ENCODE data around the gene PABPN1L. TPM values are rescaled to one million over a fixed set of nuclear protein-coding genes. Genes with fewer than 3 reads are reported as not detected.

The PABPN1L gene
- total and polyA plus RNA-seq, 7 donors, result not detected

DNA sequence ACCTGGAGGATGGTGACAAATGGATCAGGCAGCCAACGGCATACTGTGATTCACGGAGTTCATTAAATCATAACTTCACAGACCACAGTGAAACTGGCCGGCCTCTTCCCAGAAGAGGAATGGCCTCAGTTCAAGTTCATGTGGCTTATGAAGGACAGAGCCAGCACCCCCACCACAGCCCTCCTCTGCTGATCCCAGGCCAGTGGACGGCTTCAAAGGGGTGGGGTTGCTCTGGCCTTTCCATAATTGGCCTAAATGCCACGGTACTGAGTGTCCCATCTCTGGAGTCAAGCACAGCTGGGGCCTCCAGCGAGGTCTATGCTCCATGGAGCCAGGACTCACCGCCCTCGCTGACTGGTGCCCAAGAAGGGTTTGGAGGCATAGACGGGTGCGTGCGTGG lies 31.1 kb downstream of the PABPN1L start:
- H3K9me3 ChIP-seq, result no peaks in the 10 kb centered on the region
- H3K4me1 ChIP-seq, result no peaks in the 10 kb centered on the region
- ATAC-seq (peak in 1 of 4 donors; percentile 9), DNase-seq (no peak)
- 65 to 70% (median 66%) methylated on average over 11 of the region's 11 CpGs for WGBS, 3 donors
- intact Hi-C loops (cut with DNase I), result no loop called here
- H3K36me3 ChIP-seq (ENCODE audit: insufficient read depth in 1 of 2, low read depth in 1 of 2), result peaks cover 0 to 19% of the 10 kb centered on the region in 2 donors
- no peak overlapping the region for H3K4me3 ChIP-seq
- no peak overlapping the region for H3K27ac ChIP-seq
- TF ChIP-seq, protein P1, sequence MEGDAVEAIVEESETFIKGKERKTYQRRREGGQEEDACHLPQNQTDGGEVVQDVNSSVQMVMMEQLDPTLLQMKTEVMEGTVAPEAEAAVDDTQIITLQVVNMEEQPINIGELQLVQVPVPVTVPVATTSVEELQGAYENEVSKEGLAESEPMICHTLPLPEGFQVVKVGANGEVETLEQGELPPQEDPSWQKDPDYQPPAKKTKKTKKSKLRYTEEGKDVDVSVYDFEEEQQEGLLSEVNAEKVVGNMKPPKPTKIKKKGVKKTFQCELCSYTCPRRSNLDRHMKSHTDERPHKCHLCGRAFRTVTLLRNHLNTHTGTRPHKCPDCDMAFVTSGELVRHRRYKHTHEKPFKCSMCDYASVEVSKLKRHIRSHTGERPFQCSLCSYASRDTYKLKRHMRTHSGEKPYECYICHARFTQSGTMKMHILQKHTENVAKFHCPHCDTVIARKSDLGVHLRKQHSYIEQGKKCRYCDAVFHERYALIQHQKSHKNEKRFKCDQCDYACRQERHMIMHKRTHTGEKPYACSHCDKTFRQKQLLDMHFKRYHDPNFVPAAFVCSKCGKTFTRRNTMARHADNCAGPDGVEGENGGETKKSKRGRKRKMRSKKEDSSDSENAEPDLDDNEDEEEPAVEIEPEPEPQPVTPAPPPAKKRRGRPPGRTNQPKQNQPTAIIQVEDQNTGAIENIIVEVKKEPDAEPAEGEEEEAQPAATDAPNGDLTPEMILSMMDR (IDR thresholded peaks at IDR 0.05), result no peak
- no peaks in the 10 kb centered on the region for H3K27me3 ChIP-seq (ENCODE audit: insufficient read depth in 3 of 3, low read length in 2 of 3)

DNA sequence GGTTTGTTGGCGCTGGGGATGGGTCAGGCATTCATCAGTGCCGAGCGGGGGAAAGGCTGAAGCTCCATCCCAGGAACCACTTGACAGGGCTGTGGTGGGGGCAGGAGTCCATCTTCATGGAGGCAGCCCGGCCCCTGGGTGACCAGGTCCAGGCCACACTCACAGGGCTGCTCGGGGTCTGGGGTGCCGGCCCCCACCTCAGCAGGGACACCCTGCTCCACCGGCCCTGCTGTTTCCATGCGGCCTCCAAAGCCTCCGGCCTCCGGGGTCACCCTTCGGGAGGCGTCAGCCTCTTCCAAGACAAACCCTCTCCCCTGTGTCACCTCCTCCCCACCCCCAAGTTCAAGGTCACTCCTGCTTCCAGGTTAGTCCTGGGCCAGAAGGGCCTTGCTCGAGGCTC lies 31.8 kb downstream of the PABPN1L start:
- H3K27me3 ChIP-seq (ENCODE audit: insufficient read depth in 3 of 3, low read length in 2 of 3), result no peaks in the 10 kb centered on the region
- peaks cover 0 to 12% of the 10 kb centered on the region in 2 donors for H3K36me3 ChIP-seq (ENCODE audit: insufficient read depth in 1 of 2, low read depth in 1 of 2)
- intact Hi-C loops (cut with DNase I), result no loop called here
- ATAC-seq, result no peak
- WGBS, 3 donors, result 94 to 95% (median 95%) methylated on average over 10 to 13 of the region's 13 CpGs
- H3K9me3 ChIP-seq, result no peaks in the 10 kb centered on the region
- TF ChIP-seq, protein P1 (IDR thresholded peaks at IDR 0.05), result no peak
- no peak overlapping the region for H3K4me3 ChIP-seq
- H3K27ac ChIP-seq, result no peak overlapping the region
- DNase-seq, result no peak
- H3K4me1 ChIP-seq, result no peaks in the 10 kb centered on the region

DNA sequence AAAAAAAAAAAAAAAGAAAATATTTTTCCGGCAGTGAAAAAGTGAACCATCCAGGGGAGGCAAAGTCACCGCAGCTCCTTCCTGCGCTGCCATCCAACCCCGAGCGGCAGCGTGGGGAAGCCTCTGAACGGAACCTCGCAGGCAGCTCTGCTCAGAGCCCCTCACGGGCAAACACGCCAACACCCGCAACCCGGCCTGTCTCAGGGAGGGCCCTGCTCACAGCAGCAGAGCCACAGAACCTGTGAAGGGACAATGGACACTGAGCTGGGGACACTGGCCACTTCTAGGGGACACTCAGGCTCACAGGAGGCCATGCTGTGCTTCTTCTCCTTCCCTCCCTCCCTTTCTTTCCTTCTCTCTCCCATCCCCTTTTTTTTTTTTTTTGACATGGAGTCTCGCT lies 33.4 kb downstream of the PABPN1L start:
- H3K4me3 ChIP-seq, result no peak overlapping the region
- 94 to 96% (median 94%) methylated on average over 12 to 13 of the region's 13 CpGs for WGBS, 3 donors
- H3K27ac ChIP-seq, result no peak overlapping the region
- no peaks in the 10 kb centered on the region for H3K9me3 ChIP-seq
- no peaks in the 10 kb centered on the region for H3K27me3 ChIP-seq (ENCODE audit: insufficient read depth in 3 of 3, low read length in 2 of 3)
- TF ChIP-seq, protein P1 (IDR thresholded peaks at IDR 0.05), result no peak
- DNase-seq, result no peak
- H3K4me1 ChIP-seq, result no peaks in the 10 kb centered on the region
- intact Hi-C loops (cut with DNase I), result no loop called here
- peaks cover 0 to 14% of the 10 kb centered on the region in 2 donors for H3K36me3 ChIP-seq (ENCODE audit: insufficient read depth in 1 of 2, low read depth in 1 of 2)
- no peak for ATAC-seq

DNA sequence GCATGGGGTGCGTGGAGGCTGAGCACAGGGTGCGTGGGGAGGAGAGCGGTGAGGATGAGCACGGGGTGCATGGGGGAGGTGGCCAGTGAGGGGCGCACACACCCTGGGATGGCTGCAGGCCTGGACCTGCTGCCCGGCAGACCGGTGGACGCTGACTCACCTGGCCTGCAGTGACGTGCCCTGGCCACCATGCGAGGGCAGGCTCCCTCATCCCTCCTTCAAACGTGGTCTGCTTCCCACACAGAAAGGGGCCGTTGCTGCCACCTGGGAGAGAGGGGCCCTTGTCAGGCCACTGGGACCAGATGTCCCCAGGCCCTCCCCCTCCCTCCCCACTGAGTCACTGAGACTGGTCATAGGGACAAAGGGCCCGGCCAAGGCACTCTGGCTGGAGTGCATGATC lies 34.6 kb downstream of the PABPN1L start:
- TF ChIP-seq, protein P1 (IDR thresholded peaks at IDR 0.05), result no peak
- WGBS, 3 donors, result 63 to 75% (median 74%) methylated on average over 10 to 13 of the region's 13 CpGs

DNA sequence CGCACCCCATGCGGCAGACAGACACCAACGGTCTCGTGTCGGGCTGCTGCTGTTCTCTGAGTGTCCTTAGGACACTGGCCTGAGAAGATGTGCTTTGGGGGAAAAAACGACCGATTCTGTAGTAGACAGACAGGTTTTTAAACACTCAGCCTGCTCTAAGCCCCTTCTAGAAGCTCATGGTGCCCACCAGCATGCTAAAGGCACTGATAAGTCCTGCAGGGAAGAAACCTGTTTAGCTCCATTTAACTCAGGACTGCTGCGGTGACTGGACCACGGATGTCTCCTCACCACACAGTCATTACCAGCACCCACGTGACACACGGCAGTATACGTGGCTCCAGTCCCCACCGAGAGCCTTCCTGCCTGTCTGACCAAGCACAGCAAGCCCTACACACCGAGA lies 35.7 kb downstream of the PABPN1L start:
- H3K27me3 ChIP-seq (ENCODE audit: insufficient read depth in 3 of 3, low read length in 2 of 3), result no peaks in the 10 kb centered on the region
- H3K4me1 ChIP-seq, result no peaks in the 10 kb centered on the region
- H3K9me3 ChIP-seq, result no peaks in the 10 kb centered on the region
- H3K36me3 ChIP-seq (ENCODE audit: insufficient read depth in 1 of 2, low read depth in 1 of 2), result peaks cover 0 to 19% of the 10 kb centered on the region in 2 donors
- H3K27ac ChIP-seq, result no peak overlapping the region
- DNase-seq (no peak), ATAC-seq (no peak)
- TF ChIP-seq, protein P1 (IDR thresholded peaks at IDR 0.05), result no peak
- WGBS, 3 donors, result 91 to 93% (median 91%) methylated on average over 14 of the region's 14 CpGs
- H3K4me3 ChIP-seq, result no peak overlapping the region
- intact Hi-C loops (cut with DNase I), result no loop called here

More for the DNA sequence above, 34.6 kb downstream of the PABPN1L start:
- H3K4me3 ChIP-seq, result no peak overlapping the region
- DNase-seq, result no peak
- peaks cover 0 to 19% of the 10 kb centered on the region in 2 donors for H3K36me3 ChIP-seq (ENCODE audit: insufficient read depth in 1 of 2, low read depth in 1 of 2)
- intact Hi-C loops (cut with DNase I), result no loop called here
- ATAC-seq, result peak; percentile 35 to 59 (median 45)
- H3K4me1 ChIP-seq, result no peaks in the 10 kb centered on the region
- no peak overlapping the region for H3K27ac ChIP-seq
- H3K9me3 ChIP-seq, result no peaks in the 10 kb centered on the region
- H3K27me3 ChIP-seq (ENCODE audit: insufficient read depth in 3 of 3, low read length in 2 of 3), result no peaks in the 10 kb centered on the region

Measured in psoas muscle (tissue), 8 donors.